ENCODE data around the gene DPP3.
"Not testable (repeated sequence)": the region's sequence is repeated elsewhere in the genome, so short reads cannot be mapped to it uniquely, and the experiment has no call there.

The DPP3 gene

GRCh38 chr11:66539870-66540213 lies 59.6 kb downstream of the DPP3 start:
- no peak for DNase-seq

- not testable (repeated sequence) for DNase-seq
These were observed 60.4 kb downstream of the DPP3 start for GRCh38 chr11:66540598-66540997.

- no peak for DNase-seq
These were observed 61.7 kb downstream of the DPP3 start for GRCh38 chr11:66541892-66542291.

GRCh38 chr11:66542362-66542761 lies 62.1 kb downstream of the DPP3 start:
- DNase-seq, result no peak

- DNase-seq, result peak; percentile 80
These were observed 63.3 kb downstream of the DPP3 start for GRCh38 chr11:66543263-66544107.

GRCh38 chr11:66544952-66545351 lies 64.7 kb downstream of the DPP3 start:
- DNase-seq, result not testable (repeated sequence)

- DNase-seq, result peak; percentile 91
These were observed 65.6 kb downstream of the DPP3 start, which contains the start of gene ZDHHC24 for GRCh38 chr11:66545701-66546367. ZDHHC24 (minus strand) TSS chr11:66546048; CDS start chr11:66546003, 45 bp downstream.

GRCh38 chr11:66546368-66546965 lies 66.2 kb downstream of the DPP3 start, which contains the start of gene ACTN3:
ACTN3 (plus strand) TSS chr11:66546903; CDS start chr11:66546938, 35 bp downstream.
- DNase-seq, result no peak

- no peak for DNase-seq
These were observed 66.9 kb downstream of the DPP3 start for GRCh38 chr11:66546966-66547661.

- no peak for DNase-seq
These were observed 67.4 kb downstream of the DPP3 start for GRCh38 chr11:66547662-66548009.

GRCh38 chr11:66548041-66548440 lies 67.8 kb downstream of the DPP3 start:
- DNase-seq, result no peak

GRCh38 chr11:66548774-66549630 lies 68.8 kb downstream of the DPP3 start:
- no peak for DNase-seq

- DNase-seq, result no peak
These were observed 69.5 kb downstream of the DPP3 start for GRCh38 chr11:66549696-66550095.

- DNase-seq, result no peak
These were observed 70.7 kb downstream of the DPP3 start for GRCh38 chr11:66550887-66551286.

- no peak for DNase-seq
These were observed 74.4 kb downstream of the DPP3 start for GRCh38 chr11:66554602-66555001.

- no peak for DNase-seq
These were observed 75.2 kb downstream of the DPP3 start for GRCh38 chr11:66555416-66555815.

GRCh38 chr11:66556086-66556485 lies 75.9 kb downstream of the DPP3 start:
- no peak for DNase-seq

GRCh38 chr11:66557733-66558326 lies 77.6 kb downstream of the DPP3 start:
- DNase-seq, result no peak

Data from CD4-positive, alpha-beta T cell treated with Interleukin-12 subunit alpha and Interleukin-12 subunit beta, for 1 hour (primary cell).